Measurements from ENCODE around the gene PCDHB14.

PCDHB14 gene

GRCh38 chr5:141261238-141261546 is 38.0 kb downstream of the PCDHB14 start:
- H3K9me3 ChIP-seq (ENCODE audit: low read length) = peaks cover 37% of the 10 kb centered on the region
- H3K4me3 ChIP-seq (ENCODE audit: low read length) = no peak overlapping the region
- H3K27me3 ChIP-seq (ENCODE audit: insufficient read depth, low read length) = no peaks in the 10 kb centered on the region
- H3K4me1 ChIP-seq (ENCODE audit: insufficient read depth, low read length) = no peaks in the 10 kb centered on the region
- no peaks in the 10 kb centered on the region for H3K36me3 ChIP-seq (ENCODE audit: insufficient read depth, low read length)
- H2AFZ ChIP-seq (ENCODE audit: low read depth, low read length) = no peak overlapping the region

- Histone ChIP-seq H3K4me1 (ENCODE audit: insufficient read depth, low read length) (no peaks in the 10 kb centered on the region), H2AFZ (ENCODE audit: low read depth, low read length) (no peak overlapping the region), H3K36me3 (ENCODE audit: insufficient read depth, low read length) (no peaks in the 10 kb centered on the region), H3K27me3 (ENCODE audit: insufficient read depth, low read length) (no peaks in the 10 kb centered on the region), H3K4me3 (ENCODE audit: low read length) (no peak overlapping the region), H3K9me3 (ENCODE audit: low read length) (peaks cover 33% of the 10 kb centered on the region)
These were observed 46.1 kb downstream of the PCDHB14 start for GRCh38 chr5:141269195-141269594.

DNA sequence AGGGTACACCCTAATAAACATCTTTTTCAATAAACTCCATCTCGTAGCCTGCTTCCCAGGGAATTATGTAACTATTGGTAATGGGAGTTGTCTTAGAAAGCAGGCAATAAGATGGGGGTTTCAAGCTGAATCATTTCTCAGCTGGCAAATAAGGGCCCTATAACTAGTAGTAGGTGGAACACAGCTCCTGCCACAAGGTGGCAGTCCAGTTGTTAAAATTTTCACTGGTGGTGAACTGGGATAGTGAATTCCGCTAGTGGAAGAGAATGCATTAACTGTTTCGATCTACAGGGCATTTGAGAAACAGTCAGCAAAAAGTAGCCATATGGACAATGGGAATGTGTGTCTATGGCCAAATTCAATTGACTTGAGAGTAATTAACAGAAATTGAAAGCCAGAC is 49.8 kb downstream of the PCDHB14 start:
- Histone ChIP-seq H3K27me3 (ENCODE audit: insufficient read depth, low read length) (no peaks in the 10 kb centered on the region), H3K36me3 (ENCODE audit: insufficient read depth, low read length) (no peaks in the 10 kb centered on the region), H3K9me3 (ENCODE audit: low read length) (peaks cover 19% of the 10 kb centered on the region), H2AFZ (ENCODE audit: low read depth, low read length) (no peak overlapping the region), H3K4me1 (ENCODE audit: insufficient read depth, low read length) (no peaks in the 10 kb centered on the region), H3K4me3 (ENCODE audit: low read length) (no peak overlapping the region)
